ENCODE results near the gene LINC00632.
"Not testable (repeated sequence)": the region's sequence is repeated elsewhere in the genome, so short reads cannot be mapped to it uniquely, and the experiment has no call there.

Gene LINC00632

GRCh38 chrX:140709421-140709846 is at the start of gene LINC00632:
TSS of gene LINC00632 (plus strand) at chrX:140709759.
- DNase-seq (ENCODE audit: low read depth in 3 of 3) = no peak

GRCh38 chrX:140661643-140662042 is 47.9 kb upstream of the LINC00632 start:
- no peak for DNase-seq (ENCODE audit: low read depth in 3 of 3)

- no peak for DNase-seq (ENCODE audit: low read depth in 3 of 3)
These were observed 44.6 kb upstream of the LINC00632 start for GRCh38 chrX:140664939-140665338.

DNA sequence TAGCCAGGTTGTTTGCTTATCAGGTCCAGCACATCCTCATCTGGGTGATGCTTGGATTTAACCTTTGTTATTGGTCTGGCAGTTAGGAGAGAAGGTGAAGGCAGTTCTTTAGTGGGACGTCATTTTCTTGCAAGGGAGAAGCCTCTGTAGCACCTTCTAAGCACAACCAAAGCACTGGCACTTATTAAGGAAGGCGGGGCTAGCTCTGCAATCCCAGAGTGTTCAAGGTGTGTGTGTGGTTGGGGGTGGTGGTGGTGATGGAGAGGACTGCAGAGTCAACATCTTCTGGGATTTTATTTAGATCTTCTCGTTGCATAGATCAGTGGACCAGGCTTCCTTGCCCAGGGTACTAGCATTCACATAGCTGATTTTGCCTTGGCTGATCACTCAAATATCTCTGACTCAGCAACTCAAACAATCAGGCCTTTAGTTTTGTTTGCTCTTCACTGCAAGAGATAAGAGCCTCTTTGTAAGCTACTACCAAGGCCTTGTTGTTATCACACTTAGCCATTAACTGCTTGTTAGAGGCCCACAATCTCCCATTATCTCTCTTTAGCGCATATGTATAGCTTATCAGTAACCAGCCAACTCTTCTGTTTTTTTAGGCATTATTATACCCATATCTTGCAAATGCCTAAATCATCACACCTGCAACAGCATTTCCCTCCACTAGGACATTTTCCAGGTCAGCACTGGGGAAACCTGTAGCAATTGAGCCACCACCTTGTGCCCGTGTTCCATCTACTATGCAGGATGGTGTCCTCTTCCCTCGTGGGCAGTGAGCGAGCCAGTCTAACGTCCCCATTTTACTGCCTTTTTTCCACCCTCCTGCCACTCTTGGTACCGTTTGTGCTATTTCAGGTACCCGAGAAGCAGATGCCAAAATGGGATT is 36.5 kb upstream of the LINC00632 start:
- DNase-seq (ENCODE audit: low read depth in 3 of 3) = no peak

GRCh38 chrX:140687706-140688105 is 21.9 kb upstream of the LINC00632 start:
- no peak for DNase-seq (ENCODE audit: low read depth in 3 of 3)

- DNase-seq (ENCODE audit: low read depth in 3 of 3) = not testable (repeated sequence)
These were observed 18.0 kb upstream of the LINC00632 start for GRCh38 chrX:140691596-140691995.

- DNase-seq (ENCODE audit: low read depth in 3 of 3) = no peak
These were observed 11.9 kb upstream of the LINC00632 start for GRCh38 chrX:140697618-140698017.

DNA sequence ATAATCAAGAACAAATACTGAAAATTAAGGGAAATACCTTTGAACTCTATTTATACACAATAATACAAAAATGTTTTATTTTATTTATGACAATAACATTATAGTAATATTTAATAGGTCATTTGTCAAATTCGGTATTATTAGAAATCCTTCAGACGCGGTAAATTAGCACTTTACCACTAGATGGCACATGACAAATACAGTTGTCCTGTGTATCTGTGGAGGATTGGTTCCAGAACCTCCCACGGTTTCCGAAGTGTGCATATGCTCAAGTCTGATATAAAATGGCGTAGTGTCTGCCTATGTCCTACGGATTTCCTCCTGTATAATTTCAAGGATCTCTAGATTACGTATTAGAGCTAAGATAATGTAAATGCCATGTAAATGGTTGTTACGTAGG is 8.1 kb upstream of the LINC00632 start:
- DNase-seq (ENCODE audit: low read depth in 3 of 3) = no peak

GRCh38 chrX:140710710-140711109 is 1.2 kb downstream of the LINC00632 start:
- DNase-seq (ENCODE audit: low read depth in 3 of 3) = no peak

DNA sequence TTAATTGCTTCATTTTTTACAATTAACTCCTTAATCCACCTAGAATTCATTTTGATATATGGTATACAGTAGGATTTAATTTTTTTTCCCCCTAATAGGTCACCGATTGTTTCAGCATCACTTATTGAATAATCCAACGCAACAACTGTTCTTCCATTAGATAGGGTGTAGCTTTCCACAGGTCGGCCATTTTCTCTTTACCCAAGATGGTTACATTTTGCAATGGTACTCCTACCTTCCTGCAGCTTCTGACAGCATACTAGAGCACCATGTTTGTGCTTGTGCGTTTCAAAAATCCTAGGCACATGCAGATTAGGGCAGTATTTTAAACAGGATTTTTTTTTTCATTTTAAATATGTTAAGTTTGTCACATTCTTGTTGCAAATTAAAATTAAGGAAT is 2.3 kb downstream of the LINC00632 start:
- DNase-seq (ENCODE audit: low read depth in 3 of 3) = no peak

GRCh38 chrX:140712413-140713173 is 3.0 kb downstream of the LINC00632 start:
- no peak for DNase-seq (ENCODE audit: low read depth in 3 of 3)

- no peak for DNase-seq (ENCODE audit: low read depth in 3 of 3)
These were observed 3.6 kb downstream of the LINC00632 start for GRCh38 chrX:140713174-140713539.

GRCh38 chrX:140715787-140716186 is 6.2 kb downstream of the LINC00632 start:
- no peak for DNase-seq (ENCODE audit: low read depth in 3 of 3)

- no peak for DNase-seq (ENCODE audit: low read depth in 3 of 3)
These were observed 13.7 kb downstream of the LINC00632 start for GRCh38 chrX:140723121-140723715.

GRCh38 chrX:140724309-140724708 is 14.8 kb downstream of the LINC00632 start:
- no peak for DNase-seq (ENCODE audit: low read depth in 3 of 3)

- no peak for DNase-seq (ENCODE audit: low read depth in 3 of 3)
These were observed 15.2 kb downstream of the LINC00632 start for GRCh38 chrX:140724736-140725135.

DNA sequence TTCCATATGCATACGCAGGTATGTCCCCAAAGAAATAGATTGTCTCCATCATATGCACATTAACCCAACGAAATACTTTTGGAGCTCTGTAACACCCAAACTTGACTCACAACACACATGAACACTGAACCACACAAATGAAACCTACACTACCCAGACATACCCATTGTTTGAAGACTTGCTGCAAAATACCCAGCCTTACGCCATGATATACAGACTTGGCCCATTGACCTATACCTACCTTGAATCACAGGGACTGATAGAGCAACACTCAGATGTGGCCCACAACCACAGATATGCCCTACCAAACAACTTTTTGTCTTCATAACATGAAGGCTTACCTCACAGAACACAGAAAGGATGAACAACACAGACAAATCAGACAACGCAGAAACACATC is 15.9 kb downstream of the LINC00632 start:
- DNase-seq (ENCODE audit: low read depth in 3 of 3) = no peak

DNA sequence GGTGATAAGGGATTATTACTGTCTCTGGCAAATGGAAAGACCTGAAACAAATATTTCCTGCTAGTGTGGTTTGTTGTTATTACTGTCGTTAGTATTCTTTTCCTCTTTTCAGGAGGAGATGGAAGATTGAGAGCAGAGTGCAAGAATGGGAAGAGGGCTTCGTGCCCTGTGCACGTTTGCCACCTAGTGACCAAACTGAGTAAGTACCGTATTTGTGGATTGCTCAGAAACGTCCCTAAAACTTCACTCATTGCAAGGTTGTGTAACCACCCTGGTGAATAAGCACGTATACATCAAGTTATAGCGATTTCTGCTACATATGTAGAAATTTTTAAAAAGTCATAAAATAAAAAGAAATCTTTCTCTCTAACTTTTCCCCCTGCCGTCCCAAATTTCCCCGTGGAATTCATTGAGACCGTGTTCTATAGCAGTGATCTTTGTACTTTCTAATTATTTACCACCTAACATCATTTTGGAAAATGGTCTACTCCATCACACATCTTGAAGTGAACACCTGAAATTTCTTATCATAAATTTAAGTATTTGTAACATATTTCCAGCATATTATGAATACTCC is 24.3 kb downstream of the LINC00632 start:
- no peak for DNase-seq (ENCODE audit: low read depth in 3 of 3)

DNA sequence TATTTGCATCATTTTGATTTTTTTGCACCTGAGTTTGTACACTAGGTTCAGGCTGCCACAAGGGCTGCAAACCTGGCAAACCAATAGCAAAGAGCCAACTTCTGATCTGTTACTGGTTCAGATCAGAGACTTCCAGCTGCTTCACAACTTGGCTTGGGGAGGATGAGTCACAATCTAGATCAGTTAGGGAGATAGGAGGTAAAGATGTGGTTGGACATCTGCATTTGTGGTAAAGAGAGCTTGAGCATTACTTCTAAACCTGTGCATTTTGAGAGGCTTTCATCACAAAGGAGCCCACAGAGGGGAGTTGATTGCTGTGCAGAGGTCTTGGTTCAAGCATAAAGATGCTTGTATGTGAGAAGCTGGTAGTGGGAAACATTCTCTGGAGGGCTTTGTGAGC is 34.5 kb downstream of the LINC00632 start:
- DNase-seq (ENCODE audit: low read depth in 3 of 3) = no peak

DNA sequence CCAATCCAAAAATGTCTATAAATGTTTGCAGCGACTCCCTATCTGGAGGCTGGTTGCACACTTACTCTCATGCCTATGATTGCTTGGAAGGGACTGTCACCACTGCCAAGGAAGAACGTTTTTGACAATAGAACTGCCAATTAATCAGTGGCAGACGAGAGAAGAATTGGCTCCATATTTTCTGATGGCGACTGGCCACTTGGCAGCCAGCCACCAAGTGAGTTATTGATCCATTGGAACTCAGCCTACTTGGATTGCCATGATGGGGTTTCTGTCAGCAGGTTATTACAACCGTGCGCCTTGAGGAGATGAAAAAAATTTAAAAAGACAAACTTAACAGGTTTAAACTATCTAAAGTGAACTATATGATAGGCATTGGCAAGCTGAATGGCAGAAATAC is 47.4 kb downstream of the LINC00632 start:
- no peak for DNase-seq (ENCODE audit: low read depth in 3 of 3)

- DNase-seq (ENCODE audit: low read depth in 3 of 3) = no peak
These were observed 52.5 kb downstream of the LINC00632 start for GRCh38 chrX:140762061-140762460.

DNA sequence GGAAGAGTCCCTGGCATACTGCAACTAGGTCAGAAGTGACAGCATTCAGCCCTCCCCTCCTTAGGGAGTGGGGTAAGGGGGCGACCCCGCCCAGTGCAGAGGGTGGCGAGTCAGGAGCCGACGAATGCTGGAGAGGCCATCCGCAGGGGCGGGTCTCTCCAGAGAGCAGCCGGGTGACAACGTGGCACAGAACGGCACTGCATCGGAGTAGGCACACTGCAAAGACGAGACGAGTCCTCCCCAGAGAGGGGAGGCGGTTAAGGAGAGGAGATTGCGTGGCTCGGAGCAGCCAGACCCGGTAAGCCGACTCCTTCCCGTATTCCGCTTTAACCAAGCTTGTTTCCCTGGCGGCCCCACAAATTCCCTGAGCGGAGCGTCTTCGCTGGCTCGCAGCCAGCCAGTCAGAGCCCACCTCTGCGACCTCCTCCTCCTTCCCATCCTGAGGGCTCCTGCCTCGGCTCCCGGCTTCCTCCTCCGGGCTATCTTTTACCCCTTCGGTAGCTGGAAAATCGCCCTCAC is 54.9 kb downstream of the LINC00632 start:
- no peak for DNase-seq (ENCODE audit: low read depth in 3 of 3)

All from stimulated activated CD4-positive, alpha-beta T cell treated with anti-CD3 and anti-CD28 coated beads, TNF-alpha, amount 100 ng/mL, for 4 hours (primary cell).